Uterus (tissue), 4 donors: ENCODE measurements around the gene LRRC3C. TPM values are rescaled to one million over a fixed set of nuclear protein-coding genes. Genes with fewer than 3 reads are reported as not detected.
"Not testable (repeated sequence)": the region's sequence is repeated elsewhere in the genome, so short reads cannot be mapped to it uniquely, and the experiment has no call there.

ENCODE experiments used
- DNase-seq, 2 donors: peaks; one replicate each; pipeline ENCODE4 v3.0.0-alpha.2; 2019 to 2020
- H3K27ac ChIP-seq, 2 donors: fragments of 200-600 bp; sonication (generic); 1 replicate in 1 of 2; 2 replicates in 1 of 2; pipeline ENCODE4 v1.5.1; 2016 to 2018
- H3K27me3 ChIP-seq, 2 donors: fragments of 200-600 bp; sonication (generic); one replicate each; pipeline ENCODE4 v1.5.1; 2018 to 2019; ENCODE audit warnings: control low read depth in 1 of 2
- H3K36me3 ChIP-seq, 2 donors: fragments of 200-600 bp; sonication (generic); one replicate each; pipeline ENCODE4 v1.5.1; 2019; ENCODE audit warnings: control low read depth in 1 of 2
- H3K4me1 ChIP-seq, 2 donors: fragments of 200-600 bp; sonication (generic); one replicate each; pipeline ENCODE4 v1.5.1; 2018 to 2019; ENCODE audit warnings: control low read depth in 1 of 2
- H3K4me3 ChIP-seq, 2 donors: fragments of 200-600 bp; sonication (generic); 1 replicate in 1 of 2; 2 replicates in 1 of 2; pipeline ENCODE4 v1.5.1; 2018 to 2019; ENCODE audit warnings: mild to moderate bottlenecking in 1 of 2
- H3K9me3 ChIP-seq, 2 donors: fragments of 200-600 bp; sonication (generic); one replicate each; pipeline ENCODE4 v1.5.1; 2019; ENCODE audit warnings: control low read depth in 1 of 2
- POLR2A ChIP-seq, 2 donors: fragments of 450-650 bp; IDR thresholded peaks; one replicate each; pipeline ENCODE4 v1.6.1; 2016; ENCODE audit warnings: antibody characterized with exemption in 2 of 2, mild to moderate bottlenecking in 1 of 2, moderate library complexity in 1 of 2
- intact Hi-C: fragments of 100-400 bp; cut with DNase I; formaldehyde crosslinking; loops from one replicate; pipeline ENCODE4 v1.15.1; 2023; ENCODE audit warnings: low total_unique reads
- total RNA-seq, 4 donors: library from RNA; depleted of rRNA in 3 of 4; stranded (reverse); fragments of >200 nt in 3 of 4; gene quantifications; one replicate each; pipeline versions ENCODE4 v1.1.0 to v1.2.4, GENCODE V29; 2014 to 2023
- TF ChIP-seq, protein P1 (sequence below), 4 experiments: fragments of 200-600 bp in 2 of 4; fragments of 450-650 bp in 2 of 4; sonication (generic) in 2 of 4; IDR thresholded peaks; one replicate each; pipeline ENCODE4 v1.5.1; 2016 to 2019; ENCODE audit warnings: antibody characterized with exemption in 4 of 4, mild to moderate bottlenecking in 2 of 4, moderate library complexity in 1 of 4
- donor health status: DM: yes; HTN: yes; CAD: no.

The LRRC3C gene
- total RNA-seq, 4 donors from 2014 or later: 0.52 TPM; not detected in 3

DNA sequence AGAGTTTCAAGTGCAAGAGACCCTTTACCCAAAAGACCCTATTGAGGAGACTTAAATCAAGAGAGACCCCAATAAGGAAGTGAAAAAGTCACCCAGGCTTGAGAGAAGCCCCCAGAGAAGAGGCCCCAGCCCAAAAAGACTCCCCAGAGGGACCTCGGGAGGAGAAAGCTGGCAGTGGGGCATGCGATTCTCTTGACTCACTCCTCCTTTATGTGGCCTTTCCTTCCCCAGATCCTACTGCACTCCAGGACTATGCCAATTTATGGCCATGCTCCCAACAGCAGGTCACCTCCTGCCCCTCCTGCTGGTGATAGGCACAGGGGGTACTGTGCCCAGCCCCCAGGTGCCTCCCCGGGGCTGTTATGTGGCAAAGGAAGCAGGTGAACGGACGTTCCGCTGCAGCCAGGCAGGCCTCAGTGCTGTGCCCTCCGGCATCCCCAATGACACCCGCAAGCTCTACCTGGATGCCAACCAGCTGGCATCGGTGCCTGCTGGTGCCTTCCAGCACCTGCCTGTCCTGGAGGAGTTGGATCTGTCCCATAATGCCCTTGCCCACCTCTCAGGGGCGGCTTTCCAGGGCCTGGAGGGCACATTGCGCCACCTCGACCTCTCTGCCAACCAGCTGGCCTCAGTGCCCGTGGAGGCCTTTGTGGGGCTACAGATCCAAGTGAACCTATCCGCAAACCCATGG lies 16.3 kb downstream of the LRRC3C start:
- DNase-seq: no peak
- Histone ChIP-seq H3K4me1 (no peaks in the 10 kb centered on the region), H3K27me3 (no peaks in the 10 kb centered on the region), H3K36me3 (no peaks in the 10 kb centered on the region), H3K9me3 (no peaks in the 10 kb centered on the region), H3K4me3 (no peak overlapping the region), H3K27ac (no peak overlapping the region)
- intact Hi-C loops: no loop called here
- no peak for TF ChIP-seq POLR2A (IDR thresholded peaks at IDR 0.05)

DNA sequence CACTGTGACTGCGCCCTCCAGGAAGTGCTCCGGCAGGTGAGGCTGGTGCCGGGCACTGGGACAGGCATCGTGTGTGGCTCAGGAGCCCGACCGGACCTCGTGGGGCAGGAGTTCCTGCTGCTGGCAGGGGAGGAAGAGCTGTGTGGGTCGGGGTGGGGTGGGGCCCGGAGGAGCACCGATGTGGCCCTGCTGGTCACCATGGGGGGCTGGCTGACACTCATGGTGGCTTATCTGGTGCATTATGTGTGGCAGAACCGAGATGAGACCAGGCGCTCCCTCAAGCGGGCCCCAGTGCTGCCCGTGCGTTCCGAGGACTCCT lies 16.8 kb downstream of the LRRC3C start:
- DNase-seq: no peak
- Histone ChIP-seq H3K4me3 (no peak overlapping the region), H3K4me1 (no peaks in the 10 kb centered on the region), H3K27me3 (no peaks in the 10 kb centered on the region), H3K27ac (no peak overlapping the region), H3K9me3 (no peaks in the 10 kb centered on the region), H3K36me3 (no peaks in the 10 kb centered on the region)
- intact Hi-C loops: no loop called here
- TF ChIP-seq, protein P1, sequence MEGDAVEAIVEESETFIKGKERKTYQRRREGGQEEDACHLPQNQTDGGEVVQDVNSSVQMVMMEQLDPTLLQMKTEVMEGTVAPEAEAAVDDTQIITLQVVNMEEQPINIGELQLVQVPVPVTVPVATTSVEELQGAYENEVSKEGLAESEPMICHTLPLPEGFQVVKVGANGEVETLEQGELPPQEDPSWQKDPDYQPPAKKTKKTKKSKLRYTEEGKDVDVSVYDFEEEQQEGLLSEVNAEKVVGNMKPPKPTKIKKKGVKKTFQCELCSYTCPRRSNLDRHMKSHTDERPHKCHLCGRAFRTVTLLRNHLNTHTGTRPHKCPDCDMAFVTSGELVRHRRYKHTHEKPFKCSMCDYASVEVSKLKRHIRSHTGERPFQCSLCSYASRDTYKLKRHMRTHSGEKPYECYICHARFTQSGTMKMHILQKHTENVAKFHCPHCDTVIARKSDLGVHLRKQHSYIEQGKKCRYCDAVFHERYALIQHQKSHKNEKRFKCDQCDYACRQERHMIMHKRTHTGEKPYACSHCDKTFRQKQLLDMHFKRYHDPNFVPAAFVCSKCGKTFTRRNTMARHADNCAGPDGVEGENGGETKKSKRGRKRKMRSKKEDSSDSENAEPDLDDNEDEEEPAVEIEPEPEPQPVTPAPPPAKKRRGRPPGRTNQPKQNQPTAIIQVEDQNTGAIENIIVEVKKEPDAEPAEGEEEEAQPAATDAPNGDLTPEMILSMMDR (IDR thresholded peaks at IDR 0.05): no peak
- no peak for TF ChIP-seq POLR2A (IDR thresholded peaks at IDR 0.05)

DNA sequence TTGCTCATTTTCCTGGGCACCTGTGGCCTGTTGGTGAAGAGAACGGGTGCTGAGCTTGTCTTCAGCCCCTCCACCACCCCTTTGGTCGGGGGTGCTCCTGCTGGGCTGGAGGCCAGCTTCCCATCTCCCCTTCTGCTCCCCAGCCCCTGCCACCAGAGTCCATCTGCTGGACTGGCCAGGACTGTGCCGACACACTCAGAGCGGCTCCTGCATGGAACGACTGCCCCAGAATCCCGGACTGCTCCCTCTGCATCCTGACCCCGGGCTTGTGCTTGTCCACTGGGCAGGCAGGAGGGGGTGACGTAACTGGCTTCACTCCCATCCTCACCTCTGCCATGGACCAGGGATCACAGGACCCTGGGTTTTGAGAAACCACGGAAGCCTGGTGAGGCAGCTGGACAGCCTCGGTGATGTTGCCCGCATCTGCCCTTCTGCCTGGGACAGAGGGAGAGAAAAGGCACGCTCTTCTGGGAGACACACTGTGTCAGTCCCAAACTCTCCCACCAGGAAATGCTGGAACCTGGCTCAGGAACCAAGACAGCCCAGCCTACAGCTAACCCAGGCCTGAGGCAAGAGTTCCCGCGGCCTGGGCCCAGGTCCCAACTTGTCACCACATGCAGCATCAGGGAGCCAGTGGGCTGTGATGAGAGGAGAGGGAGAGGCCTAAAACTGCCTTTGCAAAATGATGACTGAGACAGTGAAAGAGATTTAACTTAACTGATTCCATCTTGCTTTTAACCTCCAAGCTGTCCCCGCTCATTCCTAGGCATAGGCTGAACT lies 19.2 kb downstream of the LRRC3C start:
- no peaks in the 10 kb centered on the region for H3K4me1 ChIP-seq
- H3K36me3 ChIP-seq: no peaks in the 10 kb centered on the region
- intact Hi-C loops: no loop called here
- H3K9me3 ChIP-seq: no peaks in the 10 kb centered on the region
- no peak overlapping the region for H3K27ac ChIP-seq
- H3K4me3 ChIP-seq: no peak overlapping the region
- TF ChIP-seq, protein P1 (IDR thresholded peaks at IDR 0.05): no peak
- TF ChIP-seq POLR2A (IDR thresholded peaks at IDR 0.05): no peak
- DNase-seq: no peak
- H3K27me3 ChIP-seq: no peaks in the 10 kb centered on the region

DNA sequence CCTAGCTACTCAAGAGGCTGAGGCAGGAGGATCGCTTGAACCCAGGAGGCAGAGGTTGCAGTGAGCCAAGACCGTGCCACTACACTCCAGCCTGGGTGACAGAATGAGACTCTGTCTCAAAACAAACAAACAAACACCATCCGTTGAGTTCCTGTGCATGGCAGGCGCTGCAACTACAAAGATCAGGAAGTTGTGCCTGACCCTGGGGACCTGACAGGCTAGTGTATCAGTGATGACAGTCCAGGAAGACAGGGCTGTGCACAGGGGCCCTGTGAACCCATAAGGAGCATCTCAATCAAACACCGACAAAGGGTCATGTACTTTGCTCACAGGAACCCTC lies 20.9 kb downstream of the LRRC3C start:
- H3K4me3 ChIP-seq, H3K4me1 ChIP-seq, H3K27me3 ChIP-seq, H3K9me3 ChIP-seq, intact Hi-C loops, DNase-seq, H3K27ac ChIP-seq, H3K36me3 ChIP-seq: not testable (repeated sequence)

DNA sequence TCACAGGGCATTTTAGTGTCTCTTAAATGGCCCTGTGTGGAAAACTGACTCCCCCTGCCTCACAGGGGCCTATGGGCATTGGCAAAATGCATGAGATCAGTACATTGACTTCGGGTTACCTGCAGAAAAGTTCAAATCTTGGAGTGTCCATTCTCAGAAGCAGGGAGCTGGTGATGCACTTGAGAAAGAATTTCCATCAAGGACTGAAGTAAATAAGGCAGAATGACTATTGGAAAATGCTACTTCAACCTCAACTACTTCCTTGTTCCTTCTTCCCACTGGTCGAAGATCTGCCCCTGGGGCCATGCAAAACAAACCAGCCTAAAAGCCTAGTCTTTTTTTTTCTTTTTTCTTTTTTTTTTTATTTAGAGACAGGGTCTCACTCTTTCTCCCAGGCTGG lies 21.5 kb downstream of the LRRC3C start:
- Histone ChIP-seq H3K4me3 (no peak overlapping the region), H3K36me3 (no peaks in the 10 kb centered on the region), H3K4me1 (peaks cover 0 to 5% of the 10 kb centered on the region in 2 donors), H3K27me3 (no peaks in the 10 kb centered on the region), H3K9me3 (no peaks in the 10 kb centered on the region), H3K27ac (no peak overlapping the region)
- DNase-seq: no peak
- intact Hi-C loops: no loop called here
- TF ChIP-seq POLR2A (IDR thresholded peaks at IDR 0.05): no peak
- TF ChIP-seq, protein P1 (IDR thresholded peaks at IDR 0.05): no peak

DNA sequence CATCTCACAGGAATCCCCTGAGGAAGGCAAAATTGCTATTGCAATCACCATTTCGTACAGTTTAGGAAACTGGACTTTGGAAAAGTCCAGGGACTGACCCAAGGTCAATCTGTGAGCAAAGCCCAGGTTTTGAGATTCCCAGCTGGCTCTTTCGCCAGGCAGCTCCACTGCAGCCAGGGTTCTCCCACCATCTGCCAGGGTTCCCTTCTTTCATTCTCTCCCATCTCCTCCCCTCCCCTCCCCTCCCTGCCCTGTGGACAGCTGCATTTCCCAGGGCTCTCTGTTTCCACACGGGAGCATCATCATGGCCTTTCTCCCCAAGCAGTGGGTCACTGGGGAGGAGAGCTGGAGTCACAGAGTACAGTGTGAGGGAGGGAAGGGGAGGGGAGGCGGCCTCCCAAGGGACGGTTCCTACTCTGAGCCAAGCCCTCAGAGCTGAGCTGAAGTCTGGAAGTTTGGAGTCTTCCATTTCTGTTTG lies 23.4 kb downstream of the LRRC3C start:
- Histone ChIP-seq H3K4me3 (no peak overlapping the region), H3K36me3 (no peaks in the 10 kb centered on the region), H3K27ac (no peak overlapping the region), H3K27me3 (no peaks in the 10 kb centered on the region), H3K4me1 (peaks cover 0 to 5% of the 10 kb centered on the region in 2 donors), H3K9me3 (no peaks in the 10 kb centered on the region)
- intact Hi-C loops: no loop called here
- TF ChIP-seq POLR2A (IDR thresholded peaks at IDR 0.05): no peak
- TF ChIP-seq, protein P1 (IDR thresholded peaks at IDR 0.05): no peak
- no peak for DNase-seq
